ACHN (cell line): ENCODE results near the gene CR1L.
"Not testable (repeated sequence)": the region's sequence is repeated elsewhere in the genome, so short reads cannot be mapped to it uniquely, and the experiment has no call there.

Source experiments
- DNase-seq: peaks from one replicate; pipeline ENCODE4 v3.0.0-alpha.2; 2015
- in situ Hi-C: cut with HindIII; loops from 2 replicates; pipeline ENCODE4 v1.10.0; 2017; ENCODE audit warnings: low sequenced_read_pairs, low pct_ligation_motif_present, low pct_unique_long_range_greater_than_20kb

The CR1L gene

GRCh38 chr1:207670192-207670591 lies 25.3 kb downstream of the CR1L start:
- DNase-seq = no peak
- in situ Hi-C loops = no loop called here

- DNase-seq = no peak
- in situ Hi-C loops = no loop called here
Observed at GRCh38 chr1:207670997-207671396, 26.1 kb downstream of the CR1L start.

GRCh38 chr1:207672522-207673130 lies 27.7 kb downstream of the CR1L start:
- DNase-seq = no peak
- in situ Hi-C loops = no loop called here

GRCh38 chr1:207673399-207673798 lies 28.5 kb downstream of the CR1L start:
- DNase-seq = no peak
- in situ Hi-C loops = no loop called here

- no peak for DNase-seq
- in situ Hi-C loops = no loop called here
Observed at GRCh38 chr1:207676153-207676552, 31.2 kb downstream of the CR1L start.

GRCh38 chr1:207680590-207681388 lies 35.9 kb downstream of the CR1L start:
- in situ Hi-C loops = not testable (repeated sequence)
- peak; percentile 56 for DNase-seq

- in situ Hi-C loops, DNase-seq: not testable (repeated sequence)
Observed at GRCh38 chr1:207682872-207683434, 38.0 kb downstream of the CR1L start.

- in situ Hi-C loops, DNase-seq: not testable (repeated sequence)
Observed at GRCh38 chr1:207690551-207690950, 45.6 kb downstream of the CR1L start.

GRCh38 chr1:207691010-207691409 lies 46.1 kb downstream of the CR1L start:
- DNase-seq = no peak
- in situ Hi-C loops = no loop called here

- no peak for DNase-seq
- in situ Hi-C loops = no loop called here
Observed at GRCh38 chr1:207691841-207692240, 46.9 kb downstream of the CR1L start.

- DNase-seq, in situ Hi-C loops: not testable (repeated sequence)
Observed at GRCh38 chr1:207692291-207692690, 47.4 kb downstream of the CR1L start.

GRCh38 chr1:207695891-207696290 lies 51.0 kb downstream of the CR1L start:
- DNase-seq = no peak
- in situ Hi-C loops = no loop called here

GRCh38 chr1:207698822-207699483 lies 54.0 kb downstream of the CR1L start:
- peak; percentile 77 for DNase-seq
- in situ Hi-C loops = no loop called here

- DNase-seq = no peak
- in situ Hi-C loops = no loop called here
Observed at GRCh38 chr1:207702317-207702716, 57.4 kb downstream of the CR1L start.

- DNase-seq = no peak
- in situ Hi-C loops = no loop called here
Observed at GRCh38 chr1:207703712-207704111, 58.8 kb downstream of the CR1L start.

GRCh38 chr1:207708004-207708403 lies 63.1 kb downstream of the CR1L start:
- in situ Hi-C loops = not testable (repeated sequence)

GRCh38 chr1:207711285-207711684 lies 66.4 kb downstream of the CR1L start:
- peak; percentile 39 for DNase-seq
- in situ Hi-C loops = no loop called here

More at GRCh38 chr1:207708004-207708403, 63.1 kb downstream of the CR1L start:
- peak; percentile 17 for DNase-seq

- DNase-seq = not testable (repeated sequence)
Observed at GRCh38 chr1:207712701-207713100, 67.8 kb downstream of the CR1L start.

GRCh38 chr1:207713529-207713928 lies 68.6 kb downstream of the CR1L start:
- DNase-seq = no peak
- in situ Hi-C loops = no loop called here

More at GRCh38 chr1:207712701-207713100, 67.8 kb downstream of the CR1L start:
- in situ Hi-C loops = not testable (repeated sequence)
